HS-27A (cell line): Measurements from ENCODE around the gene RNF38.

ENCODE experiments used
- DNase-seq: peaks from one replicate; pipeline ENCODE4 v3.0.0-alpha.2; 2012; ENCODE audit warnings: low read depth, missing footprints

Gene RNF38

DNA sequence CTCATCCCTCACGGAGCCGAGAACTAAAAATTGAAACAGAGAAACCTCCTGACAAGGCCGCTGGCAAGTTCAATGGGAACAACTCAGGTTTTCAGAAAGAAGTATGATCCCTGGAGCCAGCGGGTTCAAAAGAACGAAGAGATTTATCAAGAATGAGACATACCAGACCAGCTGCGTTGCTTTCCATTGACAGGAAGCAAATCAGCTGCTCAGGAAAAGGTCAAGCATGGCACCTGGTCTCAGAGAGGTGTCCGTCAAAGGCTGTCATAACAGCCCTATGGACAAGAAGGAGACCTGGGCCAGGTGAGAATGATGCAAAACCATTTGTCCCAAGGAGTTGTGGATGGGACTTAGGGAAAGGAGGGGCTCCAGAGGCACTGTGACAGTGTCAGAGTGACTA lies 106.9 kb downstream of the RNF38 start:
- DNase-seq: no peak

DNA sequence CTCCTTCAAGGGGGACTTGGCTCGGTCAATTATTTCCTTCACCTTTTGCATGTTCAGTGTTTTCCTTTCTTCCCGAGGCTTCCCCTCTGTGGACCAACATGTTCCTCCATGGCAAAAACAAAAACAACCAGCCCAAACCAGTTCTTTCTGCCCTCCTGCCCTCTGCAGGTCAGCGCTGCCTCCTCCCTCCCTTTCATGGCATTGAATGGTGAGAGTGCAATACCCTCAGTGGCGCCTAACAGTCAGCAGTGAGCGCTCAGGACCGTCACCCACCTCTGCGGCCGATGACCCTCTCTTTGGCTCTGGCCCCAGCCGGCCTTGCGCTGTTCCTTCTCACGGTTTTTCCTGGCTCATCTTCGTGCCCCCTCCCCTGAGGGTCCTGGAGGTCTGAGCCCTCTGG lies 107.4 kb downstream of the RNF38 start:
- no peak for DNase-seq

DNA sequence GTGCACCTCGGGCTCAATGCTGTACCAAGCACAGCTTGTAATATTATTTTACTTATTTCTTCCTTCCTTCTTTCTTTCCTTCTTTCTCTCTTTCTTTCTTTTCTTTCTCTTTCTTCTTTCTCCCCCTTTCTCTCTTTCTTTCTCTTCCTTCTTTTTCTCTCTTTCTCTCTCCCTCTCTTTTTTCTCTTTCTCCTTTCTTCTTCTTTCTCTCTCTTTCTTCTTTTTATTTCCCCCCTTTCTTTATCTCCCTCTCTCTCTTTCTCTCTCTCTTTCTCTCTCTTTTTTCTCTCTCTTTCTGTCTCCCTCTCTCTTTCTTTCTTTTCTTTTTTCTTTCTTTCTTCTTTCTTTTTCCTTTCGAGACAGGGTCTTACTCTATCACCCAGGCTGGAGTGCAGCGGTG lies 109.1 kb downstream of the RNF38 start:
- DNase-seq: no peak

GRCh38 chr9:36289836-36290435 lies 110.1 kb downstream of the RNF38 start:
- no peak for DNase-seq

DNA sequence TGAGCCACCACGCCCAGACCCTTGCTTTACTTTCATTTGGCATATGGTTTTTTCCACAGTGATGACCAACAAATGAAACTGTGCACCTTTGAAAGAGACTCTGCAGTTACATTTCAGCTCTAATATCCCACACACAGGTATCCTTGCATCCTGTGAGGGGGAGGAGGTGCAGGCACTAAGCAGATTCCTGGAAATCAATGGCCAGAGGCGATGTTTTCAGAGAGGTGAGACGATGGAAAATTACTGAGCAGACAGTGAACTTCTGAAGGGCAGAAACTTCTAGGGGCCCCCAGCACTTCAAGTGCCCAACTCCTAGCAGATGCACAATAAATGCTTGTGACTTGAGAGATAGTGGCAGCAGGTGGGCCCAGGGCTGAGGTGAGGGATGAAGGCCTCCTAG lies 112.0 kb downstream of the RNF38 start:
- DNase-seq: no peak
